Upper lobe of left lung (tissue), 4 donors: ENCODE measurements around the gene C1orf216.

Source experiments
- CTCF ChIP-seq, 6 experiments: fragments of 450-650 bp in 4 of 6; fragments of 200-600 bp in 2 of 6; sonication (generic) in 2 of 6; IDR thresholded peaks; one replicate each; pipeline ENCODE4 v1.5.1; 2016 to 2019; ENCODE audit warnings: antibody characterized with exemption in 6 of 6
- EP300 ChIP-seq, 4 donors: sonication (generic); formaldehyde crosslinking; IDR thresholded peaks; one replicate each; pipeline ENCODE4 v1.5.1; 2017; ENCODE audit warnings: antibody characterized with exemption in 4 of 4, control low read depth in 2 of 4
- POLR2A ChIP-seq, 4 donors: fragments of 450-650 bp; IDR thresholded peaks; one replicate each; pipeline ENCODE4 v1.5.1; 2016 to 2017; ENCODE audit warnings: antibody characterized with exemption in 4 of 4, mild to moderate bottlenecking in 2 of 4

GRCh38 chr1:35714921-35715567 lies 3.6 kb downstream of the C1orf216 start:
- TF ChIP-seq CTCF (IDR thresholded peaks at IDR 0.05) (no peak), POLR2A (IDR thresholded peaks at IDR 0.05) (no peak), EP300 (IDR thresholded peaks at IDR 0.05) (no peak)
